HG03457 (cell line): ENCODE results near the gene PPP1R2.
A peak's percentile ranks its signal among the peaks of the same experiment; 100 is the strongest.
"Not testable (repeated sequence)": the region's sequence is repeated elsewhere in the genome, so short reads cannot be mapped to it uniquely, and the experiment has no call there.

ENCODE experiments used
- ATAC-seq: cut with Tn5 transposase; IDR thresholded peaks from one replicate; pipeline ENCODE4 v1.9.1; 2021; ENCODE audit warnings: moderate number of reproducible peaks; ENCODE audit not compliant: unreplicated experiment

PPP1R2 gene

GRCh38 chr3:195542698-195543499 lies at the start of gene PPP1R2:
Gene PPP1R2, minus strand, starts transcription at chr3:195543325. Its CDS starts 300 bp downstream, at chr3:195543025.
- ATAC-seq, result peak; percentile 74

- no peak for ATAC-seq
Observed at GRCh38 chr3:195591852-195592251, 48.7 kb upstream of the PPP1R2 start.

- no peak for ATAC-seq
Observed at GRCh38 chr3:195591220-195591619, 48.1 kb upstream of the PPP1R2 start.

- not testable (repeated sequence) for ATAC-seq
Observed at GRCh38 chr3:195590381-195590780, 47.3 kb upstream of the PPP1R2 start.

- ATAC-seq, result not testable (repeated sequence)
Observed at GRCh38 chr3:195589796-195590195, 46.7 kb upstream of the PPP1R2 start.

- ATAC-seq, result no peak
Observed at GRCh38 chr3:195587824-195588223, 44.7 kb upstream of the PPP1R2 start.

GRCh38 chr3:195587406-195587805 lies 44.3 kb upstream of the PPP1R2 start:
- no peak for ATAC-seq

- no peak for ATAC-seq
Observed at GRCh38 chr3:195584543-195584870, 41.4 kb upstream of the PPP1R2 start.

GRCh38 chr3:195583831-195584542 lies 40.9 kb upstream of the PPP1R2 start, which contains the start of gene APOD:
Gene APOD, minus strand, starts transcription at chr3:195583940. Its CDS starts 4,479 bp downstream, at chr3:195579461.
- ATAC-seq, result no peak

- no peak for ATAC-seq
Observed at GRCh38 chr3:195582947-195583346, 39.8 kb upstream of the PPP1R2 start.

GRCh38 chr3:195580744-195581443 lies 37.8 kb upstream of the PPP1R2 start:
- no peak for ATAC-seq

- ATAC-seq, result no peak
Observed at GRCh38 chr3:195579281-195579680, 36.2 kb upstream of the PPP1R2 start.

GRCh38 chr3:195578565-195578964 lies 35.4 kb upstream of the PPP1R2 start:
- no peak for ATAC-seq

- ATAC-seq, result no peak
Observed at GRCh38 chr3:195577645-195578177, 34.6 kb upstream of the PPP1R2 start.

GRCh38 chr3:195574497-195575304 lies 31.6 kb upstream of the PPP1R2 start:
- ATAC-seq, result no peak

- no peak for ATAC-seq
Observed at GRCh38 chr3:195573611-195574496, 30.7 kb upstream of the PPP1R2 start.

- no peak for ATAC-seq
Observed at GRCh38 chr3:195571361-195571760, 28.2 kb upstream of the PPP1R2 start.

GRCh38 chr3:195570912-195571311 lies 27.8 kb upstream of the PPP1R2 start:
- no peak for ATAC-seq

- ATAC-seq, result no peak
Observed at GRCh38 chr3:195570344-195570743, 27.2 kb upstream of the PPP1R2 start.

GRCh38 chr3:195568630-195569029 lies 25.5 kb upstream of the PPP1R2 start:
- no peak for ATAC-seq
